Transverse colon (tissue), 4 donors: ENCODE results near the gene MARK2.

Source experiments
- CTCF ChIP-seq, 5 experiments: fragments of 200-600 bp in 3 of 5; fragments of 450-650 bp in 2 of 5; sonication (generic) in 3 of 5; IDR thresholded peaks; 1 replicate in 2 of 5; 2 replicates in 3 of 5; pipeline ENCODE4 v1.5.1; 2016 to 2017; ENCODE audit warnings: antibody characterized with exemption in 5 of 5, inconsistent platforms in 3 of 5, mild to moderate bottlenecking in 2 of 5, moderate library complexity in 1 of 5
- EP300 ChIP-seq: sonication (generic); formaldehyde crosslinking; IDR thresholded peaks from one replicate; pipeline ENCODE4 v1.6.1; 2017; ENCODE audit warnings: antibody characterized with exemption, low read depth
- POLR2A ChIP-seq: fragments of 450-650 bp; IDR thresholded peaks from one replicate; pipeline ENCODE4 v1.6.1; 2016; ENCODE audit warnings: antibody characterized with exemption, mild to moderate bottlenecking, moderate library complexity
- POLR2AphosphoS5 ChIP-seq, 3 donors: sonication (generic); formaldehyde crosslinking; IDR thresholded peaks; one replicate each; pipeline ENCODE4 v1.6.1; 2016; ENCODE audit warnings: antibody characterized with exemption in 3 of 3

GRCh38 chr11:63917692-63918506 lies 79.0 kb downstream of the MARK2 start:
- TF ChIP-seq POLR2AphosphoS5 (IDR thresholded peaks at IDR 0.05) (no peak), EP300 (no peak), CTCF (IDR thresholded peaks at IDR 0.05) (no peak), POLR2A (no peak)
